Liver (tissue), 9 donors: ENCODE results near the gene KRTAP4-7. TPM values are rescaled to one million over a fixed set of nuclear protein-coding genes. Genes with fewer than 3 reads are reported as not detected.

Source experiments
- DNase-seq: peaks from one replicate; pipeline ENCODE4 v3.0.0-alpha.2; 2017; ENCODE audit warnings: low spot score
- H3K27ac ChIP-seq, 2 donors: one replicate each; pipeline ENCODE4 v1.7.0; 2013; ENCODE audit warnings: inconsistent platforms in 2 of 2, low read length in 2 of 2, control low read depth in 1 of 2, low read depth in 1 of 2, mild to moderate bottlenecking in 1 of 2
- H3K27me3 ChIP-seq, 4 donors: one replicate each; pipeline versions ENCODE4 v1.6.1 to v1.7.0; 2013; ENCODE audit warnings: low read length in 3 of 4, inconsistent platforms in 1 of 4, mild to moderate bottlenecking in 1 of 4, moderate library complexity in 1 of 4; ENCODE audit not compliant: control insufficient read depth in 4 of 4, insufficient read depth in 4 of 4
- H3K36me3 ChIP-seq, 4 donors: one replicate each; pipeline versions ENCODE4 v1.6.1 to v1.7.0; 2013; ENCODE audit warnings: low read length in 3 of 4, mild to moderate bottlenecking in 3 of 4, low read depth in 1 of 4, moderate library complexity in 1 of 4; ENCODE audit not compliant: control insufficient read depth in 4 of 4, insufficient read depth in 3 of 4
- H3K4me1 ChIP-seq, 4 donors: one replicate each; pipeline versions ENCODE4 v1.6.1 to v1.7.0; 2013; ENCODE audit warnings: low read length in 3 of 4, mild to moderate bottlenecking in 3 of 4, moderate library complexity in 1 of 4; ENCODE audit not compliant: control insufficient read depth in 4 of 4, insufficient read depth in 4 of 4
- H3K4me3 ChIP-seq, 3 donors: one replicate each; pipeline versions ENCODE4 v1.6.1 to v1.7.0; 2013; ENCODE audit warnings: low read length in 3 of 3, control low read depth in 1 of 3, low read depth in 1 of 3, mild to moderate bottlenecking in 1 of 3
- H3K9ac ChIP-seq, 2 donors: one replicate each; pipeline ENCODE4 v1.7.0; 2013; ENCODE audit warnings: low read length in 2 of 2, mild to moderate bottlenecking in 2 of 2, moderate library complexity in 2 of 2, control low read depth in 1 of 2, low read depth in 1 of 2
- H3K9me3 ChIP-seq, 4 donors: one replicate each; pipeline versions ENCODE4 v1.6.1 to v1.7.0; 2013; ENCODE audit warnings: low read length in 3 of 4; ENCODE audit not compliant: control insufficient read depth in 4 of 4
- ATF3 ChIP-seq: IDR thresholded peaks from 2 replicates; pipeline ENCODE4 v1.6.1; 2016; ENCODE audit warnings: antibody characterized with exemption
- CTCF ChIP-seq: fragments of 150-350 bp; IDR thresholded peaks from 2 replicates; pipeline ENCODE4 v1.5.1; 2017; ENCODE audit warnings: improper control_type of control experiment, low read depth, low read length; ENCODE audit not compliant: missing input control
- EGR1 ChIP-seq, 2 donors: IDR thresholded peaks; 2 replicates each; pipeline ENCODE4 v1.6.1; 2016 to 2018; ENCODE audit warnings: antibody characterized with exemption in 2 of 2, low read depth in 2 of 2
- FOXA1 ChIP-seq: IDR thresholded peaks from 2 replicates; pipeline ENCODE4 v1.6.1; 2016; ENCODE audit warnings: antibody characterized with exemption
- FOXA2 ChIP-seq: IDR thresholded peaks from 2 replicates; pipeline ENCODE4 v1.6.1; 2016; ENCODE audit warnings: antibody characterized with exemption
- GABPA ChIP-seq, 2 donors: IDR thresholded peaks in 1 of 2; conservative IDR thresholded peaks in 1 of 2; 2 replicates each; pipeline ENCODE4 v1.6.1; 2016; ENCODE audit warnings: antibody characterized with exemption in 2 of 2, mild to moderate bottlenecking in 1 of 2, moderate library complexity in 1 of 2
- HNF4A ChIP-seq, 2 donors: conservative IDR thresholded peaks; 2 replicates each; pipeline ENCODE4 v1.6.1; 2016; ENCODE audit warnings: antibody characterized with exemption in 2 of 2, mild to moderate bottlenecking in 2 of 2
- HNF4G ChIP-seq: IDR thresholded peaks from 2 replicates; pipeline ENCODE4 v1.6.1; 2016; ENCODE audit warnings: antibody characterized with exemption
- NR2F2 ChIP-seq: IDR thresholded peaks from 2 replicates; pipeline ENCODE4 v1.6.1; 2016; ENCODE audit warnings: antibody characterized with exemption
- RAD21 ChIP-seq, 2 donors: IDR thresholded peaks; 2 replicates each; pipeline ENCODE4 v1.6.1; 2016; ENCODE audit warnings: antibody characterized with exemption in 2 of 2, mild to moderate bottlenecking in 2 of 2
- REST ChIP-seq: IDR thresholded peaks from 2 replicates; pipeline ENCODE4 v1.6.1; 2016; ENCODE audit warnings: antibody characterized with exemption, mild to moderate bottlenecking
- RXRA ChIP-seq, 2 donors: IDR thresholded peaks; 2 replicates each; pipeline ENCODE4 v1.6.1; 2017 to 2018; ENCODE audit warnings: antibody characterized with exemption in 2 of 2, mild to moderate bottlenecking in 1 of 2
- SP1 ChIP-seq: IDR thresholded peaks from 2 replicates; pipeline ENCODE4 v1.6.1; 2018; ENCODE audit warnings: antibody characterized with exemption, mild to moderate bottlenecking
- TAF1 ChIP-seq: conservative IDR thresholded peaks from 2 replicates; pipeline ENCODE4 v1.6.1; 2016; ENCODE audit warnings: antibody characterized with exemption, mild to moderate bottlenecking
- YY1 ChIP-seq: IDR thresholded peaks from 2 replicates; pipeline ENCODE4 v1.6.1; 2016; ENCODE audit warnings: antibody characterized with exemption, mild to moderate bottlenecking
- WGBS: extraction: QIAGEN DNeasy Blood & Tissue Kit; methylation state at CpG from one replicate; pipeline ENCODE4 v1.1.7; 2013; 5-methylcytosine and 5-hydroxymethylcytosine counted together
- polyA plus RNA-seq, 2 donors: library from polyadenylated mRNA; stranded (reverse) in 1 of 2; unstranded in 1 of 2; fragments of 200-250 nt in 1 of 2; fragments of >200 nt in 1 of 2; fragmentation: Nextera tagmentation in 1 of 2; extraction: Ambion mirVana in 1 of 2; gene quantifications; one replicate each; pipeline versions ENCODE4 v1.2.1 to v1.2.3, GENCODE V29; 2013 to 2015
- total RNA-seq, 2 donors: library from RNA; depleted of rRNA; stranded (reverse); fragments of >200 nt; gene quantifications; one replicate each; pipeline ENCODE4 v1.2.3, GENCODE V29; 2014
- TF ChIP-seq, protein P1 (sequence below): IDR thresholded peaks from 2 replicates; pipeline ENCODE4 v1.6.1; 2016; ENCODE audit warnings: antibody characterized with exemption
- TF ChIP-seq, protein P2 (sequence below): IDR thresholded peaks from 2 replicates; pipeline ENCODE4 v1.6.1; 2016; ENCODE audit warnings: antibody characterized with exemption
- donor health status: healthy.
- donor health status: healthy.
- donor health status: healthy.
- donor health status: healthy.
- donor health status: healthy.

The KRTAP4-7 gene
- total and polyA plus RNA-seq, 4 donors = not detected

GRCh38 chr17:41126412-41126811, 42.5 kb downstream of the KRTAP4-7 start:
- DNase-seq = no peak
- no peaks in the 10 kb centered on the region for H3K27me3 ChIP-seq
- H3K36me3 ChIP-seq = no peaks in the 10 kb centered on the region
- H3K9ac ChIP-seq = no peak overlapping the region
- no peaks in the 10 kb centered on the region for H3K9me3 ChIP-seq
- TF ChIP-seq FOXA2 (no peak), GABPA (IDR thresholded peaks at IDR 0.05 in 1 of 2, conservative IDR thresholded peaks at IDR 0.05 in 1 of 2) (no peak), SP1 (no peak)
- TF ChIP-seq, protein P1, sequence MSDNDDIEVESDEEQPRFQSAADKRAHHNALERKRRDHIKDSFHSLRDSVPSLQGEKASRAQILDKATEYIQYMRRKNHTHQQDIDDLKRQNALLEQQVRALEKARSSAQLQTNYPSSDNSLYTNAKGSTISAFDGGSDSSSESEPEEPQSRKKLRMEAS = no peak
- TF ChIP-seq, protein P2, sequence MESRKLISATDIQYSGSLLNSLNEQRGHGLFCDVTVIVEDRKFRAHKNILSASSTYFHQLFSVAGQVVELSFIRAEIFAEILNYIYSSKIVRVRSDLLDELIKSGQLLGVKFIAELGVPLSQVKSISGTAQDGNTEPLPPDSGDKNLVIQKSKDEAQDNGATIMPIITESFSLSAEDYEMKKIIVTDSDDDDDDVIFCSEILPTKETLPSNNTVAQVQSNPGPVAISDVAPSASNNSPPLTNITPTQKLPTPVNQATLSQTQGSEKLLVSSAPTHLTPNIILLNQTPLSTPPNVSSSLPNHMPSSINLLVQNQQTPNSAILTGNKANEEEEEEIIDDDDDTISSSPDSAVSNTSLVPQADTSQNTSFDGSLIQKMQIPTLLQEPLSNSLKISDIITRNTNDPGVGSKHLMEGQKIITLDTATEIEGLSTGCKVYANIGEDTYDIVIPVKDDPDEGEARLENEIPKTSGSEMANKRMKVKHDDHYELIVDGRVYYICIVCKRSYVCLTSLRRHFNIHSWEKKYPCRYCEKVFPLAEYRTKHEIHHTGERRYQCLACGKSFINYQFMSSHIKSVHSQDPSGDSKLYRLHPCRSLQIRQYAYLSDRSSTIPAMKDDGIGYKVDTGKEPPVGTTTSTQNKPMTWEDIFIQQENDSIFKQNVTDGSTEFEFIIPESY = no peak
- 75% methylated on average over 3 of the region's 3 CpGs for WGBS
- no peak overlapping the region for H3K27ac ChIP-seq
- H3K4me3 ChIP-seq = no peak overlapping the region
- H3K4me1 ChIP-seq = no peaks in the 10 kb centered on the region

DNA sequence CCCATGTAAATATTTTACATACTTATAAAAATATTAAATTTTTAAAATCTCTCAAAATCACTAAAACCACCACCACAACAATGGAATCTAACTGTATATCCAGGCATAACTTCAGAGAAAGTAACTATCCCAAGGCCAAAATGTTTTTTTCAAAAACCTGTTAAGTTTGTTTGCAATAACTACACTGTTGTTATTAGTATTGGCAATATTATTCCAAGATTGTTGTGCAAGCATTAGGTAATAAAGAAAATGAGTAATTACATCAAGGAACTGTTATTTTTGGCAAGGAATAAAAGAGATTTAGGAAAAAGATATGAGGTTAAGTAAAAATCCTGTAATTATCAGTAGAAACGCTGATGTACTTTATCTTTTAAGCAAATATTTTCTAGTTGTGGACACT, 43.4 kb downstream of the KRTAP4-7 start:
- Histone ChIP-seq H3K4me3 (no peak overlapping the region), H3K36me3 (no peaks in the 10 kb centered on the region), H3K27ac (no peak overlapping the region), H3K27me3 (no peaks in the 10 kb centered on the region), H3K9me3 (no peaks in the 10 kb centered on the region), H3K9ac (no peak overlapping the region), H3K4me1 (no peaks in the 10 kb centered on the region)
- no peak for TF ChIP-seq YY1
- no peak for TF ChIP-seq RXRA (IDR thresholded peaks at IDR 0.05)
- TF ChIP-seq RAD21 (IDR thresholded peaks at IDR 0.05) = no peak
- no peak for TF ChIP-seq TAF1
- no peak for TF ChIP-seq GABPA (IDR thresholded peaks at IDR 0.05 in 1 of 2, conservative IDR thresholded peaks at IDR 0.05 in 1 of 2)
- no peak for TF ChIP-seq FOXA1
- TF ChIP-seq, protein P1 = no peak
- TF ChIP-seq FOXA2 = no peak
- TF ChIP-seq HNF4A (conservative IDR thresholded peaks at IDR 0.05) = no peak
- no peak for TF ChIP-seq NR2F2
- no peak for TF ChIP-seq HNF4G
- no peak for DNase-seq
- 57% methylated on average over 1 of the region's 1 CpG for WGBS

GRCh38 chr17:41131979-41132378, 48.0 kb downstream of the KRTAP4-7 start:
- no peak overlapping the region for H3K9ac ChIP-seq
- H3K9me3 ChIP-seq = no peaks in the 10 kb centered on the region
- WGBS = 83% methylated on average over 3 of the region's 3 CpGs
- H3K4me1 ChIP-seq = no peaks in the 10 kb centered on the region
- DNase-seq = no peak
- H3K27me3 ChIP-seq = peaks cover 0 to 2% (median 0%) of the 10 kb centered on the region in 4 donors
- H3K27ac ChIP-seq = no peak overlapping the region
- H3K36me3 ChIP-seq = no peaks in the 10 kb centered on the region
- no peak overlapping the region for H3K4me3 ChIP-seq
- TF ChIP-seq, protein P1 = no peak
- TF ChIP-seq HNF4G = no peak
- TF ChIP-seq FOXA1 = no peak
- TF ChIP-seq, protein P2 = no peak
- no peak for TF ChIP-seq ATF3
- TF ChIP-seq SP1 = no peak
- TF ChIP-seq YY1 = no peak
- TF ChIP-seq TAF1 = no peak
- TF ChIP-seq EGR1 (IDR thresholded peaks at IDR 0.05; ENCODE audit: low read depth in 2 of 2) = no peak
- TF ChIP-seq HNF4A (conservative IDR thresholded peaks at IDR 0.05) = no peak
- TF ChIP-seq RAD21 (IDR thresholded peaks at IDR 0.05) = no peak
- TF ChIP-seq REST = no peak
- no peak for TF ChIP-seq CTCF
